ENCODE measurements around the gene ELOVL1.

Gene ELOVL1

DNA sequence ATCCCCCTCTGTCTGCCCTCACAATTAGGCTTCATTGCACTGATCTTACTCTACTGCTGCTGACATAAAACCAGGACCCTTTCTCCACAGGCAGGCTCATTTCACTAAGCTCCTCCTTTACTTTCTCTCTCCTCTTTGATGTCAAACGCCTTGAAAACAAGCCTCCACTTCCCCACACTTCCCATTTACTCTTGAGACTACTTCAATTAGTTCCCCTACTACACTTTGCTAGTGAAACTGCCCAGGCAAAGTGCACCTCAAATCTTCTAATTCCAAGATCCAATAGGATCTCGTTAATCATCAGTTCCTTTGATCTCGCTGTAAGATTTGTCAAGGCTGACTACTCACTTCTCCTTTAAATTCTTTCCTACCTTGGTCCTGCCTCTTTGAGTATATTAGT is 14.9 kb downstream of the ELOVL1 start:
- no peak for DNase-seq

DNA sequence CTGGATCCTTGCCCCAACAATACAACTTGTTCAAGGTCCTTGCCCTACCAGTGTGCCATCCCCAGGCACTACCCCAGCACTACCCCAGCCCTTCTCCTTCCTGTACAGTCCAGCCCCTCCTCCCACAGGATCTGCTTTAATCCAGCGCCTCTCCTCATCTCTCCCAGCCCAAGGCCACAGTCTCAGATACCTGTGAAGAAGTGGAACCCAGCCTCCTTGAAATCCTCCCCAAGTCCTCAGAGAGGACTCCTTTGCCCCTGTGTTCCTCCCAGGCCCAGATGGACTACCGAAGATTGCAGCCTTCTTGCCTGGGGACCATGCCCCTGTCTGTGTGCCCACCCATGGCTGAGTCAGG is 15.5 kb downstream of the ELOVL1 start:
- no peak for DNase-seq

DNA sequence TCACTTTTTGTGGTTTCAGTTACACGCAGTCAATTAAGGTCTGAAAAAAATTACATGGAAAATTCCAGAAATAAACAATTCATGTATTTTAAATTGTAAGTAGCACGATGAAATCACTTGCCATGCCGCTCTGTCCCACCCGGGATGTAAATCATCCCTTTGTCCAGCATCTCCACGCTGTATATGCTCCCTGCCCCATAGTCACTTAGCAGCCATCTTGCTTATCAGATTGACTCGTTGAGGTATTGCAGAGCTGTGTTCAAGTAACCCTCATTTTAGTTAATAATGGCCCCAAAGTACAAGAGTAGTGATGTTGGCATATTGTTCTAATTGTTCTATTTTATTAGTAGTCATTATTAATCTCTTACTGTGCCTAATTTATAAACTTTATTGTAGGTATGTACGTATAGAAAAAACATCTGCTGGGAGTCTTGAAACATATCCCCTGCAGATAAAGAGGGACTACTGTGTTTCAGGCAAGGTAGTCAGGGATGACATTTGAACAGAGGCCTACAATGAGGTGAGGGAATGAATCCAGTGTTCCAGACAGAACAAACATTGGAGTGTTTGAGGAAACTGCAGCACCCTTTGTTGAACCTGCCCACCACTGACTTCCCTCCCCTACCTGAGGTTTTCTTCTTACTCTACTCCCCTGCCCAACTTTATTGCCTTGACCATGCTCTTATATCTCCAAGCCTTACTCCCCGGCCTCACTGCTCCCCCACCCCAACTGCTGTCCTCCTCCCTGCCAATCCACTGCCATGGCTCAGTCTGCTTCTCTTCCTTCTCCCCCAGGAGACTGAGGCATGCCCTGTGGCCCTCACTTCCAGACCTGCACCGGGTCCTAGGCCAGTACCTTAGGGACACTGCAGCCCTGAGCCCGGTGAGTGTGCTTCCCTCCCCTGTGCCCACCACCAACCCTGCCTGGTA is 16.1 kb downstream of the ELOVL1 start:
- no peak for DNase-seq

DNA sequence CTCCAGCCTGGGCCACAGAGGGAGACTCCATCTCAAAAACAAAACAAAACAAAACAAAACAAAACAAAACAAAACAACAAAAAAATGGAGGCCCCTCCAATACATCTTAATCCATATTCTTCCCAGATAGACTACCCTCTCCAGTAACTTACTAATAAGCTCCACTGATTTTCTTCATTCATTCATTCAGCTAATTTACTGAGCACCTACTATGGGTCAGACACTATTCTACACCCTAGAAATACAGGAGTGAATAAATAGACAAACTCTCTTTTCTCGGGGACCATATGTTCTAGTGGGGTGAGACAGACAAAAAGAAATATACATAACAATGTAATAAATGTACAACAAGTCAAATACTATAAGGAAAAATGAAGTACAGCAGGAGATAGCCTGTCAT is 16.8 kb downstream of the ELOVL1 start:
- no peak for DNase-seq

DNA sequence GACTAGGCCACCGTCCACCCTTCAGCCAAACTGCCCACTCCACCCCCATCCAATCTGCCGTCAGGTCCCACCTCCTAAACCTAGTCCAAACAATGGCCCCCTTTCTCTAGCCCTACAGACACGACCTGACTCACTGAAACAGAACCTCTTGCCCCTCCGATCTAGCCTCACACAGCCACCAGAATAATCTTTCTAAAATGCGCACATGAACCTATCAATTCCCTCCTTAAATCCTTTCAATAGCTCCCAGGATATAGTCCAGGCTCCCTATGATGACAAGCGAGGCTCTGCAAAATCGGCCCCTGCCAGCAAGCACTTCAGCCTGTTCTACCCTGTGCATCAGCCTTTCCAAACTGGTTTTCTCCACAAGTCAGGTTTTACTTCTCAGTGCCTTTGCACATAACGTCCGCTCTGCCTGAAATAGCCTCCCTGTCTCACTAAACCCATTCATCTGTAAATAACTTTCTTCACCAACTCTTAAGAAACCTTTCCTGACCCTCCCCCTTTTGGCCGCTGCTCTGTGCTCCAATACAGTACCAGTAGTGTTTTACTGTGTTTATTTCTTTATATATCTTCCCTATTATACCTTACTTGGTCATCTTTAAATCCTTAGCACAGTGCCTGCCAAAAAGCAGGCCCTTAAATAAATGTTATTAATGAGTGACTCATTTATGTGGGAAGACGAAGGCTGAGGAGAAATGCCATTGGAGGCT is 18.1 kb downstream of the ELOVL1 start:
- DNase-seq, result no peak

DNA sequence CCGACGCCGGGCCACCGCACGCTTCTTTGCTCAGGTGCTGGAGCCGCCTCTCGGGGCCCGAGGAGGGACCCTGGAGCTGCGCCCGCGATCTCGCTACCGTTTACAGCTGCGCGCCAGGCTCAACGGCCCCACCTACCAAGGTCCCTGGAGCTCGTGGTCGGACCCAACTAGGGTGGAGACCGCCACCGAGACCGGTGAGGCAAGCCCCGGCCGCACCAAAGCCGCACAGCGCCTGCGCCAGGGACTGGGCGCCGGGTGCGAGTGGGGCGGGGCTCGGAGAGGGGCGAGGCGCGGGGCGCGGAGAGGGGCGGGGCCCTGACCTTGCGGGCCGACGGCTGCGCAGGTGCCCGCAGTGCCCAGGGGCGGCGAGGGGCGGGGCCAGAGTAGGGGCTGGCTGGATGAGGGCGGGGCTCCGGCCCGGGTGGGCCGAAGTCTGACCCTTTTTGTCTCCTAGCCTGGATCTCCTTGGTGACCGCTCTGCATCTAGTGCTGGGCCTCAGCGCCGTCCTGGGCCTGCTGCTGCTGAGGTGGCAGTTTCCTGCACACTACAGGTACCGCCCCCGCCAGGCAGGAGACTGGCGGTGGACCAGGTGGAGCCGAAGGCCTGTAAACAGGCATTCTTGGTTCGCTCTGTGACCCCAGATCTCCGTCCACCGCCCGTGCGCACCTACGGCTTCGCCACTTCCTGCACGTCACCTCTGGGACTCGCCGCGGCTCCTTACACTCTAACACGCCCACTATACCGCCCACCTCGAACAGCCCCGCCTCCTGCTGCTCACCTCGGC is 18.8 kb downstream of the ELOVL1 start:
- peak; percentile 22 to 32 for DNase-seq

DNA sequence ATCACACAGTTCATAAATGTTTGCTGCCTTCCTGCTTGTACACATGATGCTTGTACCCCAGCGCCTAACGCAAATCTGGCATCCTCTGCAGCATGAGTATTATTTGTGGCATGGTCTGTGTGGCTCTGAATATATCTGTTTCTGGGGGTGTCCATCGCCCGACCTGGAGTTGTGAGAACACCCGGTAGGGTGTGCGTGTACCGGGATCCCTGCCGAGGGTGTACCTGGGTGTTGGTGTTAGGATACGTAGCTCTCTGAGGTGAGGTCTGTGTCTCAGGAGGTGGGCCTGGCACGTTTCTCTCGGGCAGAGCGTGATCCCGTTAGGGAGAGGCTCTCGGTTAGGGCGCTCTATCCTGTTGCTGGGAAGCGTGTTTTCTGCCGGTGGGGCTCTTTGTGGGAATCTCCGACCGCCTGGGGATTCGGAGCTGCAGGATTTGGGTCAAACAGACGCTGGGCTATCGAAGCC is 19.4 kb downstream of the ELOVL1 start:
- no peak for DNase-seq

DNA sequence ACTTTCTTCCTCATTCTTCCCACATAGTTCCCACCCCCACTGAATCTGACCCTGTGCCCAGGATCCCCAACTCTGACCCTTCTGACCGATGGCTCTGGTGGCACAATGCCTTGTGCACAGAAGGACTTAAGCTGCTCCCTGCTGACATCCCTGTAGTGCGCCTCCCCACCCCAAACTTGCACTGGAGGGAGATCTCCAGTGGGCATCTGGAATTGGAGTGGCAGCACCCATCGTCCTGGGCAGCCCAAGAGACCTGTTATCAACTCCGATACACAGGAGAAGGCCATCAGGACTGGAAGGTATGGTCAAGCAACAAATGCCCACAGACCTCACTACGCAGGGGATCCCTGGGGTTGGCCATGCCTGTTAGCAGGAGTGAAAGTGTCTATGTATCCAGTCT is 21.2 kb downstream of the ELOVL1 start:
- no peak for DNase-seq

DNA sequence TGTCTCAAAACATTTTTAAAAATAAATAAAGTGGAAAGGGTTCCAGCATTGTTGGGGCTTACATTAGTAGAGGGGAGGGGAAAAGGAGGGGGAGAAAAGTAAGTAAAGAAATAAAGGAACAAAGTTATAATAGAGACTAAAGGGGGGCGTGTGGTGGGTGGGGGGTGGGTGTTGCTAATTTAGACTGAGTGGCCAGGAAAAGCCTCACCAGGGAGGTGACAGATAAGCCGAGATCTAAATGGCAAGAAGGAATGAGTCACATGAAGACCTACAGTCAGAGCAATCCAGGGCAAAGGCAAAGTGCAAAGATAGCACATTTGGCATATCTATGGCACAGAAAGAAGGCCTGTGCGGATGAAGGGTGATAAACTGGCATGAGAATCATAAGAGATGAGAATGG is 22.7 kb downstream of the ELOVL1 start:
- no peak for DNase-seq

DNA sequence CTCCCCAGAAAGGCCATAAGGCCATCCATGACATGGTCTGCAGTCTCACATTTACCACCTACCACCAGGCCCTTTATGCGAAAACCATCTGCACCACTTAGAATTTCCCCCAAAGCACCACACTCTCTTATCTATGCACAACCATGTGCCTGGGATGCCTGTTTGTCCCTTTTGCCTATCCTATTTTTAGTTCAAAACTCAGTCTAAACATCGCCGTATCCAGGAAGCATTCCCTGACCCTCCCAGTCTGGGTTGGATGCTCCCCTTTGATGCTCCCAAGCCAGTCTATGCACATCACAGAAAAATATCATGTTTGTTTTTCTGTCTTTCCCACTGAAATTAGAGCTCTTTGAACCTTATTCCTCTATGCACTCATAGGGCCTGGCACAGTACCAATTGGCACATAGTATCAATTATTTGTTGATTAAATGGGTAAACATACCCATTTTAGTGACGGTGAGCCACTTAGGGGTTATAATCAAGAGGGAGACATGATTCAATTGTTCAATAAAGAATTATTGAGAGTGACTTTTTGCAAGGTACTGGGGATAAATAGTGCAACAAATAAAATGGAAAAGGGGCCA is 23.5 kb downstream of the ELOVL1 start:
- no peak for DNase-seq

DNA sequence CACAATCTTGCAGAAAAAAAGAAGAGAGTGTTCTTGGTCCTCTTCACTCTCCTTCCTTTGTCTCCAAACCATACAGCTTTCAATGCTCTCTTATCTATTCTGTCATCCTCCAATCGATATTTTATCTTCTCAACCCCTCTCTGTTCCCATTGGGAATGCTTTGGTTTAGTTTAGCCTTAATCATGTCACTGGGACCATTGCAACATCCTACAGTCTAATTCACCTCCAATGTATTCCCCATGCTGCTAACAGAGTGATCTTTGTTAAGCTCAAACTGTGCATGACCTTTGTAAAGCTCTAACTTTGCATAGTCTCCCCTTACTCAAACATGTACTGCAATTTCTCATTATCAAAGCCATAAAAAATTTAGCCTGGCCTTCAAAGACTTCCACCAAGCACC is 27.3 kb downstream of the ELOVL1 start:
- DNase-seq, result no peak

DNA sequence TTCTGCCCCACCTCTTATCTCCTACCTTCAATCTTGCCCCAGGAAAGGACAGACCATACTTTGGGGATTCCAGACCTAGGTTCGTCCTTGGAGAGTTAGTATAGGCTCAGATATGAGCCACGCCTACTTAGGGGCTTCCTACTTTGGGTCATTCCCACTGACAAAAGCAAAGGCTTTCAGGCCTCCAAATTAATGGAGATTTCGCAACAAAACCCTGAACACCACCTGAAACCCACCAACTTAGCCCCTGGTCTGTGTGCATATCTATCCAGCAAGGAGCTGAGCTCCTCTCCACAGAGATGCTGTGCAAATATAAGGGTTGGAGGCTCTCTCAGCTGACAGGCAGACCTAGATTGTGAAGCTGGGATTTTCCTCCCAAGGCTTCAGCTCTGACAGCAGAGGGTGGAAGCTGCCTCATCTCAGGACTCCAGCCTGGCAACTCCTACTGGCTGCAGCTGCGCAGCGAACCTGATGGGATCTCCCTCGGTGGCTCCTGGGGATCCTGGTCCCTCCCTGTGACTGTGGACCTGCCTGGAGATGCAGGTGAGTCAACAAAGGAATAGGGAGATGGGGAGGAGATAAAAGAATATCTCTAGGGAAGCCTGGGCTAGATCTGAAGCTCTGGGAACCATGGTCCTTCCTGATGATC is 28.1 kb downstream of the ELOVL1 start:
- no peak for DNase-seq

DNA sequence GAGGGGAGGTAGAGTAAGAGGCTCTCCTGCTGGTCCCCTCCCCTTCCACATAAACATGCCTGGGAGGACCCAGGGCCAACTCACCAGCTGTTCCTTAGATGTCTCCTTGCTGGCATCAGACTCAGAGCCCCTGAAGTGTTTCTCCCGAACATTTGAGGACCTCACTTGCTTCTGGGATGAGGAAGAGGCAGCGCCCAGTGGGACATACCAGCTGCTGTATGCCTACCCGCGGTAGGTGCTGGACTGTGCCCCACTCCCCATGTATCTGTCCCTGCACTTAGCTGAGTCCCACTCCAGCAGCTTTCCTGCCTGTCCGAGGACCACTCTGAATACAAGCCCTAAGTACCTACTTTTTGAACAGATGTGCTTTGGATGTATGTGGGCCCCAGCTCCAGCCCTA is 29.8 kb downstream of the ELOVL1 start:
- DNase-seq, result no peak

DNA sequence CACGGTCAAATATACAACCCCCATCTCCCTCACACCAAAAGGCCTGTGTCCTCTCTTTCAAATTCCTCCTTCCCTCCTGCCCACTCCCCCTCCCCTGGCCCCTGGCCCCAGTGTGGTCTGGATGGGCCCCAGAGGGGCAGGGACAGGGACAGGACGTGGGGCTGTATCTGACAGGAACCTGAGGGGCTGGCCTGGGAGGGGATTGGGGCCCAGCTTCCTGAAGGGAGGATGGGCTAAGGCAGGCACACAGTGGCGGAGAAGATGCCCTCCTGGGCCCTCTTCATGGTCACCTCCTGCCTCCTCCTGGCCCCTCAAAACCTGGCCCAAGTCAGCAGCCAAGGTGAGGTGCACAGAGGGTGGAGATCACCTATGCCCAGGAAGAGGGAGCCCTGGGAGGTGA is 30.2 kb downstream of the ELOVL1 start, which contains the start of gene MPL:
TSS of gene MPL (plus strand) at position 231 of the 400 bp plus-strand sequence. CDS start at position 262, 31 bp downstream.
- no peak for DNase-seq

DNA sequence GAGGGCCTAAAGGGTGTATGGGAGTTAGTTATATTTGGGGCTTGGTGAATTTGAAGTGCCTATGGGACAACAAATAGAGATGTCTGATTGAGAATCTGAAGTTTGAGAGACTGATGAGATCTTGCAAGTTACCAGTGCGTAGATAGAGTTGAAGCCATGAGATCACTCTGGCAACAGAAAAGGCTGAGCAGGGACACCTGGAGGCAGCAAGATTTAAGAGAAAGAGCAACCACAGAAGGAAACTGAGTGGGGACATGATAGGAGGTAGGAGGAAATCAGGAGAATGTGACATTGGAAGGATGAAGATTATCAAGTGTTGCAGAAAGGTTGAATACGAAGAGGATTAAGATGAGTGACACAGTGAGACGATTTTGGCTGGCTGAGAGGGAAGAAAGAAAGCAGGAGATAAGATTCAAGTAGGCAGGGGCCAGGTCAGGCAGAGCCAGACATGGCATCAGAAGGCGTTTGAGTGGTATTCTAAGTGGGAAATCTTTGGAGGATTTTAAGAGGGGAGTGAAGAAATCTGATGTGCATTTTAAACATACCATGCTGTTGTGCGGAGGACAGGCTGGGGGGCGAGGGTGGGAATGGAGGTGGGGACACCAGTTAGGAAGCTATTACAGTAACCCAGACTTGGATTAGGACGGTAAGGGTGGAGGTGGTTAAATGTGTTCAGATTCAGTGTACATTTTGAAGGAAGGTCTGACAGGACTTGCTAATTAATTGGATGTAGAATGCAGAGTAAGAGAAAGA is 33.2 kb downstream of the ELOVL1 start:
- no peak for DNase-seq

DNA sequence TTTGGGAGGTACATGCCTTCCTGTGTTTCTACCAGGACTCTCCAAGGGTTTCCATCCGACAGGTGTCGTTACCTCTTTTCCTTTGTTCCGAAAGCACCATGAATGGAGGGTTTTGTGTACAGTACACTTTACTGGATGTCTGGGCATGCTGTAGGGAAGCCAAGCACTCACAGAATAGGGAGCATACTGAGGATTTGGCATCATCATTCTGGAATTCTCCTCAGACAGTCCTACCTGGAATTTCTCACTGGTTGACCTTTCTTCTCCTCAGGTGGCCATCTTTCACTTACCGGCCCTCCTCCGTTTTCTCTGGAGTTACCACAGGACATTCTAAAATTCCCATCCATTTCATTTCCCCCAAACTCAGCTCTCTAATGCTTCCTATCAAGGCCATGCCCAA is 36.1 kb downstream of the ELOVL1 start:
- DNase-seq, result no peak

DNA sequence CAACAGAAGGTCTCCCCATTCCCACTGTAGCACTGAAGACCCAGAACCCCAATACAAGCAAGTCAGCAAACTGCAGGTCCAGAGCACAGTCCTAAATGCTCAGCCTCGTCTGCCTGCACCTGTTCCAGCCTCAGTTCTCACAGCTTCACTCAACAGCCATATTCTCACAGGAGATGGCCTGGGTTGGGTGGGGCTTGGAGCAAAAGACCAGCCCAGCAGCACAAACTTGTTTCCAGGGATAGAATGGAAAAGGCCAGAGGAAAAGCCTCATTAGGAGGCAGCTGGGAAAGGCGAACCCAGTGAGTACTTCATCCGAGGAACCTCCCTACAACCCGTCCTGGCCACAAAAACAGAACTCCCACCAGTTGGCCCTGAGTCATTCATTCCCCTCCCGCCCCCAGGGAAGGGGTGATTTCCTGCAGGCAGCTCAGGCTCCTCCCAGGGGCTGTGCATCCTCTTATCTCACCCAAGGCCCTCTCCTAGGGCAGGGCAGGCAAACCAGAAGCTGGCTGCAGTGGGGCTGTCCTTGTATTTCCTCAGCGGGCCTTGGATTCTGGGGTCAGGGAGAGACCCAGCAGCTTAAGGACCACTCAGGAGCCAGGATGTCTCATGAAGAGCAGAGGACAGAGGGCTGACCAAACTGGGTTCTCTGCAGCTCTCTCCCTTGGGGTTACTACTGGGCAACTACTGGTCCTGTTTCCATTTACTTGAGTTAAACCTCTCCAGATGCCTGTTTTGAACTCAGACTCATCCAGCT is 37.6 kb downstream of the ELOVL1 start:
- DNase-seq, result peak; percentile 28 to 38

DNA sequence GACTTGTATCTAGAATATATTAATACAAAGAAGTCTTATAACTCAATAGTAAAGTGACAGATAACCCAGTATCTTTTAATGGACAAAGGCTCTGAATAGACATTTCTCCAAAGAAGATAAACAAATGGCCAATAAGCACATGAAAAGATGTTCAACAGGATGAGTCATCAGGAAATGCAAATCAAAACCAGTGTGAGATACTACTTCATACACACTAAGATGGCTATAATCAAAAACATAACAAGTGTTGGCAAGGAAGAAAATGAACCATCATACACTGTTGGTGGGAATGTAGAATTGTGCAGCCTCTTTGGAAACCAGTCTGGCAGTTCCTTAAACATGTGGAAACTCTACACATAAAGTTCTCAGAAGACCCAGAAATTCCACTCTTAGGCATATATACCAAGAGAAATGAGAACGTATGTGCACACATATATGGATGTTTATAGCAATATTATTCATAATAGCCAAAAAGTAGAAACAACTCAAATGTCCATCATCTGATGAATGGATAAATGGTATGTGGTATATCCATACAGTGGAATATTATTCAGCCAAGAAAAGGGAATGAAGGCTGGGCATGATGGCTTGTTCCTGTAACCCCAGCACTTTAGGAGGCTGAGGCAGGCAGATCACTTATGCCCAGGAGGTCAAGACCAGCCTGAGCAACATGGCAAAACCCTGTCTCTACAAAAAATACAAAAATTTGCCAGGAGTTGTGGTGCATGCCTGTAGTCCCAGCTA is 40.1 kb downstream of the ELOVL1 start:
- no peak for DNase-seq

DNA sequence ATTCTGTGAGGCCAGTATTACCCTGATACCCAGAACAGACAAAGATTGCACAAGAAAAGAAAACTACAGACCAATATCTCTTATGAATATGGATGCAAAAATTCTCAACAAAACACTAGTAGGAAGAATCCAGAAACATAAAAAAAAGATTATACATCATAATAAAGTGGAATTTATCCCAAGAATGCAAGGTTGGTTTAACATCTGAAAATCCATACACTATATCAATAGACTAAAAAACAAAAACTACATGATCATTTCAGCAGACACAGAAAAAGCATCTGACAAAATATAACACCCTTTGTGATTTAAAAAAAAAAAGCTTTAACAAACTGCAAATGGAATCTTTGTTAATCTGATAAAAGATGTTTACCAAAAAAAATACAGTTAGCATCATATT is 42.4 kb downstream of the ELOVL1 start:
- DNase-seq, result no peak

DNA sequence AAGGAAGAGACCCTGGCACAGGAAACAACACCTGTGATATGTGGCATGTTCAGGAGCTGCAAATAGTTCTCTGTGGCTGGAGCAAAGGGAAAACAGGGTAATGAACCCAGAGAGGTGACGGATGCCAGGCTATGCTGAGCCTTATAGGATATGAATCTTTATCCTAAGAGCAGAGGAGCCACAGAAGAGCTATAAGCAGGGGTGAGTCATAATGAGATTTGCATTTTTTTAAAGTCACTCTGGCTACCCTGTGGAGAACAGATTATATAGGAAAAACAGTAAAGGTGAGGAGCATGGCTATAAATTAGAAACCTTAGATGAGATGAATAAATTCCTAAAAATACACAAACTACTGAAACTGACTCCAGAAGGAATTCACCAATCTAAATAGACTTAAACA is 43.0 kb downstream of the ELOVL1 start:
- DNase-seq, result no peak
